Glutamatergic neuron (in vitro differentiated cells): ENCODE data around the gene TPST1. TPM values are rescaled to one million over a fixed set of nuclear protein-coding genes. Genes with fewer than 3 reads are reported as not detected.

Experiments used
- DNase-seq: peaks from one replicate; pipeline ENCODE4 v3.0.0; 2022
- H3K27ac Mint-ChIP-seq: one replicate; pipeline ENCODE4 v1.8.0; 2020; ENCODE audit warnings: mild to moderate bottlenecking, mixed read lengths, inconsistent platforms; ENCODE audit not compliant: unreplicated experiment
- H3K27me3 Mint-ChIP-seq: one replicate; pipeline ENCODE4 v1.8.0; 2020; ENCODE audit warnings: mild to moderate bottlenecking, moderate library complexity, mixed read lengths, inconsistent platforms; ENCODE audit not compliant: unreplicated experiment
- H3K36me3 Mint-ChIP-seq: one replicate; pipeline ENCODE4 v1.8.0; 2020; ENCODE audit warnings: mild to moderate bottlenecking, mixed read lengths, inconsistent platforms; ENCODE audit not compliant: unreplicated experiment
- H3K4me1 Mint-ChIP-seq: one replicate; pipeline ENCODE4 v1.8.0; 2020; ENCODE audit warnings: mild to moderate bottlenecking, low read depth, mixed read lengths, inconsistent platforms; ENCODE audit not compliant: unreplicated experiment
- H3K4me3 Mint-ChIP-seq: one replicate; pipeline ENCODE4 v1.8.0; 2020; ENCODE audit warnings: mild to moderate bottlenecking, mixed read lengths, inconsistent platforms; ENCODE audit not compliant: unreplicated experiment
- H3K9me3 Mint-ChIP-seq: one replicate; pipeline ENCODE4 v1.8.0; 2020; ENCODE audit warnings: mild to moderate bottlenecking, moderate library complexity, mixed read lengths, inconsistent platforms; ENCODE audit not compliant: unreplicated experiment
- total RNA-seq: library from RNA; stranded (reverse); fragmentation: NEBNext Ultra II Directional; extraction: Animal tissue kit (Norgen Biotek cat#: 25700); gene quantifications from one replicate; pipeline ENCODE4 v1.2.1, GENCODE V29; 2021; ENCODE audit not compliant: unreplicated experiment
- TF ChIP-seq, protein P1 (sequence below): fragments of 200-600 bp; sonication (generic); IDR thresholded peaks from one replicate; pipeline ENCODE4 v1.5.0; 2021; ENCODE audit not compliant: partially characterized antibody, unreplicated experiment

TPST1 gene
- total RNA-seq, 1 donor from 2014 or later = 41.4 TPM

DNA sequence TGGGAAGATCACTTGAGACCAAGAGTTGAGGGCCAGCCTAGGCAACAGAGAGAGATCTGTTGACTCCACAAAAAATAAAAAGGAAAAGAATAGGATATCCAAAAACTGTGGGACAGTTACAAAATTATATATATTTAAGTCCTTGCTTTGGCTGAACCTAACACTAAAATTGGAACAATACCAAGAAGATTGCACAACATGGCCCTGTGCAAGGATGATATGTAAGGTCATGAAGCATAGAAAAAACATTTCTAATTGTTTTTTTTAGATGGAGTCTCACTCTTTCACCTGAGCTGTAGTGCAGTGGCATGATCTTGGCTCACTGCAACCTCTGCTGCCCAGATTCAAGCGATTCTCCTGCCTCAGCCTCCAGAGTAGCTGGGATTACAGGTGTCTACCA lies 139.0 kb downstream of the TPST1 start:
- H3K4me1 Mint-ChIP-seq = no peaks in the 10 kb centered on the region
- H3K9me3 Mint-ChIP-seq = no peaks in the 10 kb centered on the region
- DNase-seq = no peak
- peaks cover 8% of the 10 kb centered on the region for H3K36me3 Mint-ChIP-seq
- H3K27me3 Mint-ChIP-seq = peaks cover 4% of the 10 kb centered on the region
- H3K27ac Mint-ChIP-seq = no peak overlapping the region
- H3K4me3 Mint-ChIP-seq = no peak overlapping the region
- TF ChIP-seq, protein P1, sequence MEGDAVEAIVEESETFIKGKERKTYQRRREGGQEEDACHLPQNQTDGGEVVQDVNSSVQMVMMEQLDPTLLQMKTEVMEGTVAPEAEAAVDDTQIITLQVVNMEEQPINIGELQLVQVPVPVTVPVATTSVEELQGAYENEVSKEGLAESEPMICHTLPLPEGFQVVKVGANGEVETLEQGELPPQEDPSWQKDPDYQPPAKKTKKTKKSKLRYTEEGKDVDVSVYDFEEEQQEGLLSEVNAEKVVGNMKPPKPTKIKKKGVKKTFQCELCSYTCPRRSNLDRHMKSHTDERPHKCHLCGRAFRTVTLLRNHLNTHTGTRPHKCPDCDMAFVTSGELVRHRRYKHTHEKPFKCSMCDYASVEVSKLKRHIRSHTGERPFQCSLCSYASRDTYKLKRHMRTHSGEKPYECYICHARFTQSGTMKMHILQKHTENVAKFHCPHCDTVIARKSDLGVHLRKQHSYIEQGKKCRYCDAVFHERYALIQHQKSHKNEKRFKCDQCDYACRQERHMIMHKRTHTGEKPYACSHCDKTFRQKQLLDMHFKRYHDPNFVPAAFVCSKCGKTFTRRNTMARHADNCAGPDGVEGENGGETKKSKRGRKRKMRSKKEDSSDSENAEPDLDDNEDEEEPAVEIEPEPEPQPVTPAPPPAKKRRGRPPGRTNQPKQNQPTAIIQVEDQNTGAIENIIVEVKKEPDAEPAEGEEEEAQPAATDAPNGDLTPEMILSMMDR = no peak

DNA sequence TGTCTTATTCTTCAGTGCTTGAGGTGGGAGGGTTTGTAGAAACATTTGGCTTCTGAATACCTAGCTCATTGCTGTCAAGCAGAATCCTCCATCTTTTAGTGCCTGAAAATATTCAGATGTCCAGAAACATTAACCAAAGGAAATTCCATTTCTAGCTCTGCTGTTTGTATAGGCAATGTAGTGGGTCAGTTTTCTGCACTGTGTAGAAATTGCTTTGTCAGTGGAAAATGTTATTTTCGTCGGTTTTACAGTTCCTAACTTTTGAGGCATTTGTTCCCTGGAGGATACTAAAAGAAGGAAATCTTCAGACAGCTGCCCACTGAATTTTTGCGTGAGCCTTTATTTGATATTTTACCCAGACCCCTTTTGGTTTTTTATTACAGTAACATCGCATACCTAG lies 143.4 kb downstream of the TPST1 start:
- H3K27ac Mint-ChIP-seq = no peak overlapping the region

DNA sequence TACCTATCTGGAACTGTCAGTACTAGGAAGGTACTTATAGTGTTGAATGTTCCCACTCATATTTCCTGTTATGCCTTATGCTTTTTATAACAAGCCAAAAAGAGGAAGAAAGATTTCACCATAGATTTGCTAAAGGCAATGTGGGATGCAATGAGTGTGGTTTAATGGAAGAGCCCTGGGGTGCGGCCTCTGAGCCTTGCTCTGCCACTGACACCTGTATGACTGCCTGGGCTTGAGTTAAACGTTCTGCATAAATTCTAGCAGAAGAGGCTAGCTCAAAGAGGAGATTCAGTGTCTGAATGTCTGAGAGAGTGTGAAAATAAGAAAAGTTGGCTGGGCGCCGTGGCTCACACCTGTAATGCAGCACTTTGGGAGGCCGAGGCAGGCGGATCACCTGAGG lies 143.8 kb downstream of the TPST1 start:
- H3K36me3 Mint-ChIP-seq = no peaks in the 10 kb centered on the region

More for the DNA sequence above, 143.4 kb downstream of the TPST1 start:
- H3K27me3 Mint-ChIP-seq = peaks cover 4% of the 10 kb centered on the region
- TF ChIP-seq, protein P1 = no peak
- no peaks in the 10 kb centered on the region for H3K36me3 Mint-ChIP-seq
- H3K4me1 Mint-ChIP-seq = peaks cover 4% of the 10 kb centered on the region
- H3K9me3 Mint-ChIP-seq = no peaks in the 10 kb centered on the region
- H3K4me3 Mint-ChIP-seq = no peak overlapping the region
- no peak for DNase-seq

DNA sequence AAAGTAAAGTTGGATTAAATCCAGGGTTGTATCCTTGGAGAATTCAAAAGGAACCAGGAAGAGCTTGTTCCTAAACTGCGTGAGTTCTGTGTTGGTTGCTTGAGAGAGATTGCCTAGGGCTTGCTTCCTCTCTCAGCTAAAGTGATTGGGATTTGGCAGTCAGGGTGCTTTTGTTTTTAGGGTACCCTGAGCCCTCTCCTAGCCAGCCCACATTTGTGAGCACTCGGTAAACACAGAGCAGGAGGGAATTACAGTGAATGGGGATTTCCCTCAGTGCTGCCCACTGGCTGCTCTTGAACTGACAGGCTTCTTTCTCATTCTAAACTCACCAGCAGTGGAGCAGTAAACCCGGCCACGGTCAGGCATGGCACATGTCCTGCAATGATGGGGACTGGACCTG lies 146.9 kb downstream of the TPST1 start:
- Mint-ChIP-seq H3K4me3 (no peak overlapping the region), H3K4me1 (peaks cover 4% of the 10 kb centered on the region), H3K27me3 (peaks cover 2% of the 10 kb centered on the region), H3K27ac (no peak overlapping the region), H3K9me3 (no peaks in the 10 kb centered on the region), H3K36me3 (no peaks in the 10 kb centered on the region)
- TF ChIP-seq, protein P1 = no peak
- no peak for DNase-seq

More for the DNA sequence above, 143.8 kb downstream of the TPST1 start:
- TF ChIP-seq, protein P1 = no peak
- H3K4me3 Mint-ChIP-seq = no peak overlapping the region
- peaks cover 4% of the 10 kb centered on the region for H3K4me1 Mint-ChIP-seq
- no peak overlapping the region for H3K27ac Mint-ChIP-seq
- H3K27me3 Mint-ChIP-seq = peaks cover 4% of the 10 kb centered on the region
- no peak for DNase-seq
- H3K9me3 Mint-ChIP-seq = no peaks in the 10 kb centered on the region

DNA sequence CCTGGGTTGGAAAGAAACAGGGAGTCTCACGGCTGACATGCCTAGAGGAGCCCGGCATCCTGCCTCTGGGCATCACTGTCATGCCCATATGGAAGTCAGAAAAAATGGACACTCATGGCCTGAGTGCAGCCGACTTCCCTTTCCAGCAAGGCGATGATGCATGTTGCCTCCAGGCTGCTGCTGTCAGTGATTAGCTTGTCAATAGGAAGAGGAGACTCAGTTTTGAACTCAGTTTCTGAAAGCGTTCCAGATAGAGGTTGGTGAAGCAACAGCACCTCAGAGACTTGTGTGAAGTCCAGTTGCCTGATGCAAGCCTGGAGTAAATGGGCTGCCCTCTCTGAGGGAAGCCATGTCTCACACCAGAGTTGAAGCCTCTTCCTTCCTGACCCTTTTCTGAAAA lies 148.4 kb downstream of the TPST1 start:
- H3K4me1 Mint-ChIP-seq = peaks cover 8% of the 10 kb centered on the region
- H3K36me3 Mint-ChIP-seq = no peaks in the 10 kb centered on the region
- TF ChIP-seq, protein P1 = no peak
- H3K4me3 Mint-ChIP-seq = no peak overlapping the region
- H3K27me3 Mint-ChIP-seq = peaks cover 2% of the 10 kb centered on the region
- H3K27ac Mint-ChIP-seq = no peak overlapping the region
- DNase-seq = no peak
- H3K9me3 Mint-ChIP-seq = no peaks in the 10 kb centered on the region
